M059J (cell line): ENCODE results near the gene KCNQ1. TPM values are rescaled to one million over a fixed set of nuclear protein-coding genes. Genes with fewer than 3 reads are reported as not detected.

ENCODE experiments used
- DNase-seq: peaks from one replicate; pipeline ENCODE4 v3.0.0-alpha.2; 2012; ENCODE audit warnings: low read depth
- total RNA-seq: library from RNA; depleted of rRNA; stranded (reverse); fragments of >200 nt; shearing (Covaris generic); gene quantifications from 2 replicates; pipeline ENCODE4 v1.2.3, GENCODE V29; 2014

KCNQ1 gene
- total RNA-seq, 1 experiment from 2014 or later = not detected

DNA sequence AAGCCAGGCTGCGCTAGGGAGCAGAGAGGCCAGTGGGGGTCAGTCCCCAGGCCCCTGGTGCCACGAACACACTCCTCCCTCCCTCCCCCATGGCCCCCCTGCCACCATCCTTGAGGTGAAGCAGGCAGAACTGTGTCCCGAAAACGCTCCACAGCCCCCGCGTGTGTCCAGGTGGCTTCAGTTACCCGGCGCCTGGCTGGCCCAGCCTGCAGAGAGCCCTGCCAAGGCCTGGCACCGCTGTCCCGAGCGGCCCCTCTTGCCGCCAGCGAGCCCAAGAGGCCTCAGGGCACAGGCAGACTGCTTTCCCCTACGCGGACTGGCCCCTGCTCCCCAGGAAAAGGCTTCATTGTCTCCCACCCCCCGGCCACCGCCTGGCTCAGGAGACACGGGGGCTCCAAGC, 413.1 kb downstream of the KCNQ1 start:
- DNase-seq = no peak

- no peak for DNase-seq
Measured at GRCh38 chr11:2858995-2859698, 414.3 kb downstream of the KCNQ1 start.

GRCh38 chr11:2859699-2860037, 414.9 kb downstream of the KCNQ1 start:
- no peak for DNase-seq

DNA sequence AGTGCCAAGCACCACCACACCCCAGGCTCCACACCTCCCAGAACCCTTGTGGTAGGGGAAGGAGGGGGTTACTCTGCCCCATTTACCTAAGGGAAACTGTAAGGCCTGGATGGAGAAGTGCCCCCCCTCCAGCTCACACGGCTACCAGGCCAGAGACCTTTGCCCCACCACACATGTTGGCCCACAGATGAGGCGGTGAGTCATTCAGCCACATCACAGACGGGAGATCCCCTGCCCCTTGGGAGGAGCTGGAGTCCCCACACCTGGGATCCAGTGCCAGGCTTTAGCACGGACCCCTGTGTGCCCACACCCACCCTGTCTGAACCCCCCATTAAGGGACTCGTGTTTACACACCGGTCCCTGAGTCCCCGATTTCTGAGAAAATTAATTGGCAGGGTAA, 415.8 kb downstream of the KCNQ1 start:
- DNase-seq = peak; percentile 70

DNA sequence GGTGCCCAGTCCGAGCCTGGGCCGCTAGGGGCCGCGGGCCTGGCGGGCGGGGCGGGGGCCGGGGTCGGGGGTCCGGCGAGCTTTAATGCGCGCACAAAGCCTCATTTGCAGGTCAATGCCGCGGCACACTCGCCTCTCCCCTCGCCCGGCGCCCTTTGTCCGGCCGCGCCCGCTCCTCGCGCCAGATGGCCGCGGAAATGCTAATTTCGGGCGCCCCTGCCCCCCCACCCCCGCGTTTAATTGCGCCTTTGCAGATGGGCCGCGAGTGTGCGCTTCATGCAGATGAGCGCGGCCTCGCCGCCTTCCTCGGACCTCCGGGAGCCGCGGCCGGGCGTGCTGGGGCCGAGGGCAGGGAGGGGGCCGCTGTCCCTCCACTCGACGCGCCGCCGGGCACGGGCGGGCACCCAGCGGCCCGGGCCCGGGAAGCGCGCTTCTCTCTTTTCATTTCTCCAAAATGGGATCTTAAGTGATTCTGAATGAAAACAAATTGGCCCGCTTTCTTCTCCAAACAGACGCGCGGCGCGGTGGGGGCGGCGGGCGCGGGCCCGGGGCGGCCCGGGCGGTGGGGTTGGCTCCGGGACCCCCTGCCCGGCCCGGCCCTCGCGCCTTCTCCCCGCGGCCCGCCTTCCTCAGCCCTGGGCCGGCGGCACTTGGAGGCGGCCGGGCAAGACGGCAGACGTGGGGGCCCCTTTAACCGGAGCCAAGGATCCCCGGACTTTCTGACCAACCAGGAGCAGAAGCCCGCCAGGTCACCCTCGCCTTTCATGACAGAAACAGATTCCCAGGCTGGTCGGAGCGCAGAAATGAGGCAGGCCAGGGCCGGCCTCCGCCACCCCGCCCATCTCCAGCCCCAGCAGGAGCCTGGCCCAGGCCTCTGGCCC, 417.8 kb downstream of the KCNQ1 start:
- no peak for DNase-seq

DNA sequence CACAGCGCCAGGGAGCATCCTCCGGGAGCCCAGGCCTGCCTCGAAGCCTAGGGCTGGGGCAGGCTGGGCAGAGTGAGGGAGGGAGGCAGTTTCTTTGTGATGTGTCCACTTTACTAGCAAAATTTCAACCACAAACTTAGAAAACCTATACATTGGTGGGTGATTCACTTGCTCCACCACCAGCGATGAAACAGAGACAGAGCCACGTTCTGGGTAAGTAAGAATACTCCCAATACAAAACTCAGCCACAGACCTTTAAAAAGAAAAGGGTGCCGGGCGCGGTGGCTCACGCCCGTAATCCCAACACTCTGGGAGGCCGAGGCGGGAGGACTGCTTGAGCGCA, 418.4 kb downstream of the KCNQ1 start:
- peak; percentile 26 for DNase-seq

GRCh38 chr11:2864901-2865300, 420.1 kb downstream of the KCNQ1 start:
- no peak for DNase-seq

DNA sequence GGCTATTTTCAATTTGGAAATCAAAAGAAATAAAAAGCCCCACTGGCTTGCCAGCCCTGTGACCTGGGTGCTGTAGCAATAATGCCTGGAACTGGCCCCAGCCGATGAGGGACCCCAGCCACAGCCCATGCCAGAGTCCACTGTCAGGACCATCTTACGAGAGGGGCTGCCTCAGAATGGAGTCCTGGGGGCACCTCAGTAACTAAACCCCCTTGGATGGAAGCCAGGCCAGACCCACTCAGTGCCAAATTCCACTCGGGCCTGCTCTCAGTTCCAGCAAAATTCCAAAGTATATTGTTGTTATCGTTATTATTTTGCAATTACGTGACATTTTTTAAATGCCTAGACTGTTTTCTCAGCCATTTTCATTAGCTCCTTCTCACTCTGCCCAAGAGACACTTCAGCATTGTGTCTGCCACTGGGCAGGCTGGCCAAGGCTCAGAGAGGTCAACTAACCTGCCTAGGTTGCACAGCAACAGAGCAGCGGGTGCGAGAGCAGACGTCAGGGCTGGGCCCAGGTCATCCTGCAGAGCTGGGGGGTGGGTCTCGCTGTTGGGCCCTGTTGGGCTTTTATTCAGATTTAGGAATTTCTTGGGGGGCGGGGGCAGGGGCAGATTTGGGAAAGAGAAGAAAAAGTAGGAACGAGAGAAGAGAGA, 421.2 kb downstream of the KCNQ1 start:
- DNase-seq = no peak

DNA sequence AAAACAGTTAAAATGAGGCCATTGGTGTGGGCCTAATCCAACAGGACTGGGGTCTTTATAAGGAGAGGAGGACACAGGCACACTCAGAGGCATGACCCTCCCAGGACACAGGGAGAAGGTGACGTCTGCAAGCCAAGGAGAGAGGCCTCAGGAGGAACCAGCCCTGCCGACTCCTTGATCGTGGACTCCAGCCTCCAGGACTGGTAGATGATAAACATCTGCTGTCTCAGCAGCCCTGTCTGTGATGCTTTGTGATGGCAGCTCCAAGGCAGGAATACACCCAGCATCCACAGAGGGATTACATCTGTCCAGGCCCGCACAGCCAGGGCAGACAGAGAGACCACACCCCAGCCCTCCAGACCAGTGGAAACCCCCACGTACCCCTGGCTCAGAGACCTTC, 422.3 kb downstream of the KCNQ1 start:
- no peak for DNase-seq

DNA sequence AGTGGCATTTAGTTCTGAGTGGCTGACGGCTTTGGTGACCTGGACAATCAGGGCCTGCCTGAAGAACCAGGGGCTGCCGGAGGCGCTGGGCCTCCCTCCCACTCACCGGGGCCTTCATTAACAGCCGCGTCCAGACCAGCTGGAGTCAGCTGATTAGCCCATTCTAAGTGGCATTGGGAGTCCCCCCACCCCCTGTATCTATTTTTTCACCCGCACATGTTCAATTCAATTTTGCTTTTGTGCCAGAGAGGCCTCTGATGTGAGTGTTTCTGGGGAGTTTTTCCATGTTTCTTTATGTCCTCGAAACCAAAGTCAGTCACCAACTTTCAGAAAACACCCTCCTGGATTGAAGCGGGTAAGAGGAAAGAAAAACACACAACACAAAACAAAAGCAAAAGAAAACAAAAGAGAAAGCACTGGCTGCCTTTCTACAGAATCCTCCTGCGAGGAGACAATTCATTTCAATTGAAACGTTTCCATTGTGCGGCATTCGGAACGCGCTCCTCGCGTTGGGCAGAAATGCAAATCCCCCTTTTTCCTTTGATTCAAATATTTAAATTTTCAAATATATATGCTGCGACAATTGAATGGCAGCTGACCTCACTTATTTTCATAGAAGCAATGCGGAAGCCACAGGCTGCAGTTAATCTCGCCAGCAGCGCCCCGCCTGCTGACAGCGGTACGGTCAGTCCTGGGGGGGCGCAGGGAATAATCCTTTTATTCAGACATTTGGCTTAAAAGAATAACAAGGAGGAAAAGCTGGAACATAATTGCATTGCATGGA, 423.1 kb downstream of the KCNQ1 start:
- no peak for DNase-seq

DNA sequence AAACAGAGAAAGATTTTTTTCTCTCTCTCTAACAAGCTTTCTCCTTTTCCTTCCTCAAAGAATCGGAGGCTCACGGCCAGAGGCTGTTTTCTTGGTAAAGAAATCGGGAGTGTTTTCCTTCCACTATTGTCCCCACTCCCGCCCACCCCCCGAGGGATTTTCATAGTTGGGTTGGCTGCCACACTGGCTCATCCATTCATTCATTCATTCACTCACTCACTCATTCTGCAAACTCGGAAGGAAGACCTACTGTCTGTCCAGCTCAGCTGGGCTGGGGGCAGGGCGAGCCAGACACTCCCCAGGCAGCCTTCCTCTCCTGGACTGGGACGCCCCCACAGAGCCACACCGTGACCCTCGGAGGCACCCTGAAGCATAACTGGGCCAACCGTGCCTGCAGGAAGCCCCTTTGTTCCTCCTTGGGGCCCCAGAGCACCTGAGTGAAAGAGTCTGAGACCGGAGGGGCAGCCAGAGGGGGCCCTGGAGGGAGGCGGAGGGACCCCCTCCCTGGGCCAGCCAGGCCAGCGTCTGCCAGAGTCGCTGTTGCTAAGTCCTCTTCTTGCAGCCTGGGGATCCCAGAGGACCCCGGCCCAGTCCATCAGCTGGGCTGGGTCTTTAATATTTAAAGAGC, 423.8 kb downstream of the KCNQ1 start:
- no peak for DNase-seq

DNA sequence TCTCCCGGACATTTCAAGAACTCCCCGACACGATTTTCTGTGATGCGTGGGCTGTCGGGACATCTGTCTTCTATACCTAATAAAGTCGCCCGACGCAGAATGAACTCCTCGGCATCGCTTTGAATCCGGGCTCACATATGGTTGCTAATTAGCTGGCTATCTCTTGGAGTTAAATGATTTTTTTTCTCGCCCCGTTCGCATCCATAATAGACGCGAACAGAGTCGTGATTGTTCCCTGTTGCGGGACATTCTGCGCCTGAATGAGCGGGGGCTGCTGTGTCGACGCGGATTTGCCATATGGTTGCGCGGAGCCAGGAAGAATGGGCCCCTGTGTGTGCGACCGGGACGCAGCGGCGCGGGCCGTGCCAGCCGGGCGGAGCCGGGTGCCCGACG, 424.3 kb downstream of the KCNQ1 start:
- no peak for DNase-seq

DNA sequence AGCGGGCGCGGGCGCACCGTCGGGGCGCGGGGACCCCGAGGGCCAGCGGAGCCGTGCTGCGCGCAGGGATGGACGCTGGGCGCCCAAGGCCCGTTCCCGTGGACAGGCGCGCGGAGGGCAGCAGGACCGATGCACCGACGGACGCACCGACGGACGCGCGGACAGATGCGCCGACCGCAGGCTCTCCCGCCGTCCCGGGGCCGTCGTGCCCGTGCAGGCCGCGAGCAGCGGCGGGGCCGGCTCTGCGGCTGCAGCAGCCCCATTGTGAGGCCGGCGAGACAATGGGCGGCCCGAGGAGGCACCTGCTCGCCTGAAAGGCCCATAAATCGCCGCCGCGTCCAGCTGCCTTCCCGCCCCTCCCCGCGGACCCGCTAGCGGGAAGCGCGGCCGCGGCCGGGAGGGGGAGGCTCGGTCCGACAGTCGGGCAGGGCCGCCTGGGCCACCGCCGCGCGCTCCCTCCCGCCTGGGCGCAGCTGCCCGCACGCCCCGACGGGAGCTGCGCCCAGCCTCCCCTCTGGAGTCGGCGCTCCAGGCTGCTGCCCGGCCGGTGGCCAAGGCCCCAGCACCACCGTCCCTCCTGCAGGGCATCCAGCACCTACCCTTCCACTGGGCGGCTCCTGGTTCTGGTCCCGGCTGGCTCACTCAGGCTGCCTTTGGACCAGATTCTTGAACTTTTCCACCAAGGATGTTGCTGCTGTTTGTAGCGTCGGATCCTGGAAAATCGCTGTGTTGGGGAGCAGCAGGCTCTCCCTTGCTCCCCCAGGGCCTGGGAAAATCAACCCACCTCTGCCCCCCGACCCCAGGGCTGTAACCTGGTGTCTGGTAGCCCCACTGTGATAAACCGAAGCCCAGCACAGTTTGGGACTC, 425.0 kb downstream of the KCNQ1 start:
- DNase-seq = no peak

- no peak for DNase-seq
Measured at GRCh38 chr11:2870460-2870859, 425.7 kb downstream of the KCNQ1 start.

GRCh38 chr11:2870969-2871680, 426.3 kb downstream of the KCNQ1 start:
- DNase-seq = no peak

DNA sequence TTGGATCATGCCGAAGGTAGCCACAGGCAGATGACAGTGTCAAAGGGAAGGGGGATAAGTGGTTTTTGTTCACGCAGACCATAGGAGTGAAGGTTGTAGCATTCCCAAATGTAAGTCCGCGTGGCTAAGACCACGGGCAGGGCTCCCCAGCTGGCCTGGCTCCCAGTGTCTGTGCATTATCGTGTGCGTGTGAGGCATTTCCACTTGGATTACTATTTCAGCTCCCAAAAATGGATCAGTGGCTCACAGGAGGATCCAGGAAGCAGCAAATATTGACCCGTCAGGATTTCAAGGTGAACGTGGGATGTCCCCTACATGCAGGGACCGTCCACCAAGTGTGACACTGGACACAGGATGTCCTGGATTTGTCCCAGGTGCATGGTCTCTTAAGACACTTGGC, 430.2 kb downstream of the KCNQ1 start:
- no peak for DNase-seq

GRCh38 chr11:2877474-2877873, 432.7 kb downstream of the KCNQ1 start:
- no peak for DNase-seq

GRCh38 chr11:2878782-2879181, 434.0 kb downstream of the KCNQ1 start:
- no peak for DNase-seq

GRCh38 chr11:2880646-2881045, 435.8 kb downstream of the KCNQ1 start:
- DNase-seq = no peak
